ENCODE measurements around the gene CMC1. TPM values are rescaled to one million over a fixed set of nuclear protein-coding genes. Genes with fewer than 3 reads are reported as not detected.
"Not testable (repeated sequence)": the region's sequence is repeated elsewhere in the genome, so short reads cannot be mapped to it uniquely, and the experiment has no call there.

The CMC1 gene
- total RNA-seq, 1 donor from 2014 or later, result 17.7 TPM

- DNase-seq (ENCODE audit: low spot score), result no peak
Measured at GRCh38 chr3:28243424-28244106, 2.1 kb downstream of the CMC1 start.

- DNase-seq (ENCODE audit: low spot score), result no peak
Measured at GRCh38 chr3:28244491-28244890, 3.1 kb downstream of the CMC1 start.

GRCh38 chr3:28247286-28247685 lies 5.9 kb downstream of the CMC1 start:
- no peak for DNase-seq (ENCODE audit: low spot score)

- DNase-seq (ENCODE audit: low spot score), result no peak
Measured at GRCh38 chr3:28250999-28251398, 9.6 kb downstream of the CMC1 start.

GRCh38 chr3:28252001-28252431 lies 10.6 kb downstream of the CMC1 start:
- DNase-seq (ENCODE audit: low spot score), result no peak

GRCh38 chr3:28253040-28253715 lies 11.8 kb downstream of the CMC1 start:
- DNase-seq (ENCODE audit: low spot score), result no peak

- no peak for DNase-seq (ENCODE audit: low spot score)
Measured at GRCh38 chr3:28262001-28262400, 20.6 kb downstream of the CMC1 start.

GRCh38 chr3:28265641-28266040 lies 24.2 kb downstream of the CMC1 start:
- DNase-seq (ENCODE audit: low spot score), result no peak

GRCh38 chr3:28267984-28268849 lies 26.8 kb downstream of the CMC1 start:
- DNase-seq (ENCODE audit: low spot score), result no peak

GRCh38 chr3:28268989-28269388 lies 27.6 kb downstream of the CMC1 start:
- no peak for DNase-seq (ENCODE audit: low spot score)

GRCh38 chr3:28269884-28270283 lies 28.5 kb downstream of the CMC1 start:
- not testable (repeated sequence) for DNase-seq (ENCODE audit: low spot score)

- no peak for DNase-seq (ENCODE audit: low spot score)
Measured at GRCh38 chr3:28273837-28274236, 32.4 kb downstream of the CMC1 start.

GRCh38 chr3:28278918-28279317 lies 37.5 kb downstream of the CMC1 start:
- no peak for DNase-seq (ENCODE audit: low spot score)

- DNase-seq (ENCODE audit: low spot score), result no peak
Measured at GRCh38 chr3:28279770-28280169, 38.4 kb downstream of the CMC1 start.

- DNase-seq (ENCODE audit: low spot score), result no peak
Measured at GRCh38 chr3:28280781-28281180, 39.4 kb downstream of the CMC1 start.

GRCh38 chr3:28286595-28286994 lies 45.2 kb downstream of the CMC1 start:
- DNase-seq (ENCODE audit: low spot score), result no peak

- no peak for DNase-seq (ENCODE audit: low spot score)
Measured at GRCh38 chr3:28287046-28287445, 45.6 kb downstream of the CMC1 start.

GRCh38 chr3:28290863-28291300 lies 49.5 kb downstream of the CMC1 start:
- no peak for DNase-seq (ENCODE audit: low spot score)

GRCh38 chr3:28291577-28291976 lies 50.2 kb downstream of the CMC1 start:
- no peak for DNase-seq (ENCODE audit: low spot score)

- no peak for DNase-seq (ENCODE audit: low spot score)
Measured at GRCh38 chr3:28292622-28293021, 51.2 kb downstream of the CMC1 start.

GRCh38 chr3:28294667-28295413 lies 53.4 kb downstream of the CMC1 start:
- no peak for DNase-seq (ENCODE audit: low spot score)
